Testis (tissue), 3 donors: ENCODE results near the gene TUB. TPM values are rescaled to one million over a fixed set of nuclear protein-coding genes. Genes with fewer than 3 reads are reported as not detected.

Source experiments
- DNase-seq: peaks from one replicate; pipeline ENCODE4 v3.0.0-alpha.2; 2019
- H3K27ac ChIP-seq, 2 donors: fragments of 200-600 bp; sonication (generic); one replicate each; pipeline ENCODE4 v1.5.1; 2019
- H3K27me3 ChIP-seq: fragments of 200-600 bp; sonication (generic); one replicate; pipeline ENCODE4 v1.5.1; 2019
- H3K36me3 ChIP-seq: fragments of 200-600 bp; sonication (generic); one replicate; pipeline ENCODE4 v1.5.1; 2017; ENCODE audit warnings: low read depth; ENCODE audit errors: missing control alignments
- H3K4me1 ChIP-seq: fragments of 200-600 bp; sonication (generic); one replicate; pipeline ENCODE4 v1.5.1; 2019
- H3K4me3 ChIP-seq, 2 donors: fragments of 200-600 bp; sonication (generic); one replicate each; pipeline ENCODE4 v1.5.1; 2017 to 2019
- H3K9me3 ChIP-seq: fragments of 200-600 bp; sonication (generic); one replicate; pipeline ENCODE4 v1.5.1; 2017
- CTCF ChIP-seq, 3 experiments: fragments of 450-650 bp in 2 of 3; fragments of 200-600 bp in 1 of 3; sonication (generic) in 1 of 3; IDR thresholded peaks; one replicate each; pipeline ENCODE4 v1.5.1; 2016 to 2019; ENCODE audit warnings: antibody characterized with exemption in 3 of 3, mild to moderate bottlenecking in 2 of 3, moderate library complexity in 1 of 3
- POLR2A ChIP-seq: fragments of 450-650 bp; IDR thresholded peaks from one replicate; pipeline ENCODE4 v1.6.1; 2017; ENCODE audit warnings: antibody characterized with exemption, mild to moderate bottlenecking, moderate library complexity
- WGBS, 2 donors: methylation state at CpG; one replicate each; pipeline ENCODE4 v1.1.5; 2018; 5-methylcytosine and 5-hydroxymethylcytosine counted together
- intact Hi-C: fragments of 100-400 bp; cut with DNase I; formaldehyde crosslinking; loops from one replicate; pipeline ENCODE4 v1.15.1; 2023; ENCODE audit warnings: low total_unique reads
- polyA plus RNA-seq: library from polyadenylated mRNA; stranded (reverse); fragments of 350-450 nt; fragmentation: Illumina TruSeq; extraction: RNeasy Lipid Tissue Mini Kit (QIAGEN cat#74804); gene quantifications from one replicate; pipeline ENCODE4 v1.2.3, GENCODE V29; 2014; ENCODE audit warnings: low read depth, low replicate concordance; ENCODE audit not compliant: insufficient read depth
- total RNA-seq, 2 donors: library from RNA; depleted of rRNA; stranded (reverse); fragments of >200 nt; gene quantifications; one replicate each; pipeline ENCODE4 v1.2.3, GENCODE V29; 2016

Gene TUB
- total and polyA plus RNA-seq, 3 donors from 2014 or later, result 8.9 to 16.5 (median 15.6) TPM

- H3K4me1 ChIP-seq, result no peaks in the 10 kb centered on the region
- WGBS, 2 donors, result 86 to 90% methylated on average over 14 of the region's 14 CpGs
- H3K27ac ChIP-seq, result no peak overlapping the region
- H3K4me3 ChIP-seq, result no peak overlapping the region
- no peak for TF ChIP-seq CTCF (IDR thresholded peaks at IDR 0.05)
- no peak for TF ChIP-seq POLR2A
- no peaks in the 10 kb centered on the region for H3K27me3 ChIP-seq
- DNase-seq, result no peak
- intact Hi-C loops, result no loop called here
- no peaks in the 10 kb centered on the region for H3K9me3 ChIP-seq
- H3K36me3 ChIP-seq, result no peaks in the 10 kb centered on the region
Measured at GRCh38 chr11:8100158-8100557, 19.1 kb downstream of the TUB start.

GRCh38 chr11:8100605-8101004, 19.6 kb downstream of the TUB start:
- H3K9me3 ChIP-seq, result no peaks in the 10 kb centered on the region

GRCh38 chr11:8101421-8101820, 20.4 kb downstream of the TUB start:
- no peak for DNase-seq
- H3K27ac ChIP-seq, result no peak overlapping the region
- intact Hi-C loops, result no loop called here
- H3K36me3 ChIP-seq, result no peaks in the 10 kb centered on the region
- WGBS, 2 donors, result 86 to 92% methylated on average over 6 to 11 of the region's 11 CpGs
- no peak overlapping the region for H3K4me3 ChIP-seq
- TF ChIP-seq POLR2A (no peak), CTCF (IDR thresholded peaks at IDR 0.05) (no peak)
- no peaks in the 10 kb centered on the region for H3K27me3 ChIP-seq
- H3K4me1 ChIP-seq, result no peaks in the 10 kb centered on the region
- no peaks in the 10 kb centered on the region for H3K9me3 ChIP-seq

More at GRCh38 chr11:8100605-8101004, 19.6 kb downstream of the TUB start:
- DNase-seq, result no peak
- 92 to 93% methylated on average over 8 of the region's 8 CpGs for WGBS, 2 donors
- Histone ChIP-seq H3K36me3 (no peaks in the 10 kb centered on the region), H3K27ac (no peak overlapping the region), H3K27me3 (no peaks in the 10 kb centered on the region), H3K4me3 (no peak overlapping the region), H3K4me1 (no peaks in the 10 kb centered on the region)
- intact Hi-C loops, result no loop called here
- TF ChIP-seq CTCF (IDR thresholded peaks at IDR 0.05) (no peak), POLR2A (no peak)

- Histone ChIP-seq H3K4me3 (no peak overlapping the region), H3K27ac (no peak overlapping the region), H3K4me1 (no peaks in the 10 kb centered on the region), H3K9me3 (no peaks in the 10 kb centered on the region), H3K36me3 (no peaks in the 10 kb centered on the region), H3K27me3 (no peaks in the 10 kb centered on the region)
- no peak for DNase-seq
- TF ChIP-seq CTCF (IDR thresholded peaks at IDR 0.05) (no peak), POLR2A (no peak)
- intact Hi-C loops, result no loop called here
Measured at GRCh38 chr11:8102296-8102915, 21.4 kb downstream of the TUB start.

- TF ChIP-seq CTCF (IDR thresholded peaks at IDR 0.05), result no peak
- TF ChIP-seq POLR2A, result no peak
- intact Hi-C loops, result no loop called here
- Histone ChIP-seq H3K4me3 (no peak overlapping the region), H3K9me3 (no peaks in the 10 kb centered on the region), H3K36me3 (no peaks in the 10 kb centered on the region), H3K27me3 (no peaks in the 10 kb centered on the region), H3K4me1 (no peaks in the 10 kb centered on the region), H3K27ac (no peak overlapping the region)
- WGBS, 2 donors, result 60 to 90% methylated on average over 2 to 7 of the region's 7 CpGs
- DNase-seq, result no peak
Measured at GRCh38 chr11:8102965-8103364, 22.0 kb downstream of the TUB start.
